ENCODE results near the gene PKLR. TPM values are rescaled to one million over a fixed set of nuclear protein-coding genes. Genes with fewer than 3 reads are reported as not detected.

The PKLR gene
- total and polyA plus RNA-seq, 2 of the 4 experiments (the other 2 are of a cell fraction) = 0.03 TPM; not detected in 1

- Histone ChIP-seq H3K4me2 (ENCODE audit: low read depth, low read length) (no peak overlapping the region), H3K4ac (ENCODE audit: low read depth, low read length) (no peak overlapping the region), H2AFZ (replicated peaks; ENCODE audit: low read length, poor library complexity) (no peak overlapping the region), H2BK120ac (ENCODE audit: low read depth, low read length) (no peak overlapping the region), H3K9me1 (ENCODE audit: insufficient read depth, low read length) (peaks cover 19% of the 10 kb centered on the region; the same call in 1 of the 2 replicates), H2BK5ac (ENCODE audit: low read depth, low read length, poor library complexity, severe bottlenecking) (no peak overlapping the region), H3K9ac (ENCODE audit: low read depth, low read length) (no peak overlapping the region), H3K4me1 (ENCODE audit: control insufficient read depth, insufficient read depth, low read length) (peaks cover 15% of the 10 kb centered on the region; the same call in 1 of the 2 replicates), H3K23ac (ENCODE audit: low read depth, low read length) (no peak overlapping the region; the same call in 1 of the 2 replicates), H3K79me1 (ENCODE audit: low read depth in 1 of 2, low read length in 2 of 2) (peaks cover 16 to 46% of the 10 kb centered on the region in 2 experiments), H3K27ac (ENCODE audit: insufficient read depth, low read length) (no peak overlapping the region), H2BK20ac (ENCODE audit: low read depth, low read length) (no peak overlapping the region), H3K27me3 (ENCODE audit: control insufficient read depth, insufficient read depth, low read length) (no peaks in the 10 kb centered on the region), H3K56ac (ENCODE audit: extremely low read depth, insufficient read depth, low read length) (no peak overlapping the region), H4K8ac (ENCODE audit: low read depth in 2 of 2, low read length in 2 of 2) (no peak overlapping the region), H2AK5ac (ENCODE audit: low read depth, low read length) (no peak overlapping the region), H3K18ac (ENCODE audit: low read depth, low read length) (no peak overlapping the region), H3K36me3 (ENCODE audit: control insufficient read depth, insufficient read depth, low read length) (peaks cover 34% of the 10 kb centered on the region), H3K9me3 (ENCODE audit: control insufficient read depth, insufficient read depth, low read length) (no peaks in the 10 kb centered on the region), H2BK15ac (ENCODE audit: low read depth, low read length) (no peak overlapping the region), H4K20me1 (ENCODE audit: insufficient read depth, low read length) (peaks cover 30% of the 10 kb centered on the region), H4K91ac (ENCODE audit: insufficient read depth, low read depth, low read length) (no peak overlapping the region), H4K5ac (ENCODE audit: low read depth, low read length) (no peak overlapping the region), H3K14ac (replicated peaks; ENCODE audit: low read depth, low read length) (no peak overlapping the region), H3K4me3 (ENCODE audit: insufficient read depth, low read depth, low read length) (no peak overlapping the region), H2AK9ac (replicated peaks; ENCODE audit: low read depth, low read length, poor library complexity) (peak overlapping the region; percentile 39)
- TF ChIP-seq ELK1 (IDR thresholded peaks at IDR 0.05; ENCODE audit: borderline replicate concordance, low read depth, low read length) (no peak), MAFK (IDR thresholded peaks at IDR 0.05; ENCODE audit: low read depth, low read length) (no peak), RFX5 (IDR thresholded peaks at IDR 0.05; ENCODE audit: low read depth, low read length) (no peak), BHLHE40 (IDR thresholded peaks at IDR 0.05; ENCODE audit: low read depth, low read length) (no peak)
- ChIA-PET CTCF (no interaction called here), POLR2A (ENCODE audit: unreplicated experiment) (interaction anchor here (0.5 kb wide), 1 partner anchor 209 kb away, joined by 18 read pairs; no protein-coding TSS in a partner anchor)
- dilution Hi-C loops (cut with HindIII; ENCODE audit: low sequenced_read_pairs, unreplicated experiment) = no loop called here
- intact Hi-C loops (cut with micrococcal nuclease) = loop anchor here (10.0 kb wide), 1 partner anchor 122 kb away; the partner anchor contains the start of genes MTX1 and THBS3
- no CpG with 5 or more reads among the region's 7 CpGs for WGBS, 2 experiments (ENCODE audit: extremely low coverage in 2 of 2, insufficient read length in 1 of 2)
- ATAC-seq (ENCODE audit: low read depth) = no peak
- no peak for DNase-seq
- in situ Hi-C loops (cut with MboI; ENCODE audit: low sequenced_read_pairs) = no loop called here
- BruUV-seq (replicated peaks) = no TSS peak
Observed at GRCh38 chr1:155326631-155327037, 25.4 kb upstream of the PKLR start.
